HG02798 (cell line): ENCODE measurements around the gene ZNF804B.

Source experiments
- ATAC-seq: cut with Tn5 transposase; IDR thresholded peaks from one replicate; pipeline ENCODE4 v1.9.1; 2021; ENCODE audit warnings: mild to moderate bottlenecking; ENCODE audit not compliant: unreplicated experiment, poor library complexity

The ZNF804B gene

GRCh38 chr7:88759230-88760135 lies at the start of gene ZNF804B:
TSS of gene ZNF804B (plus strand) at chr7:88759700. CDS start at chr7:88759977, 277 bp downstream.
- ATAC-seq, result no peak

GRCh38 chr7:88735920-88736319 lies 23.6 kb upstream of the ZNF804B start:
- no peak for ATAC-seq

GRCh38 chr7:88737632-88738031 lies 21.9 kb upstream of the ZNF804B start:
- ATAC-seq, result no peak

- no peak for ATAC-seq
These were observed 13.4 kb upstream of the ZNF804B start for GRCh38 chr7:88746126-88746525.

- ATAC-seq, result no peak
These were observed 2.7 kb upstream of the ZNF804B start for GRCh38 chr7:88756802-88757201.

GRCh38 chr7:88757371-88757770 lies 2.1 kb upstream of the ZNF804B start:
- no peak for ATAC-seq

GRCh38 chr7:88758381-88759229 lies 895 bp upstream of the ZNF804B start:
- no peak for ATAC-seq

GRCh38 chr7:88760136-88760515 lies 626 bp downstream of the ZNF804B start:
- ATAC-seq, result no peak

GRCh38 chr7:88761779-88762178 lies 2.3 kb downstream of the ZNF804B start:
- ATAC-seq, result no peak

- peak; percentile 54 for ATAC-seq
These were observed 11.9 kb downstream of the ZNF804B start for GRCh38 chr7:88771417-88771816.

- ATAC-seq, result no peak
These were observed 13.3 kb downstream of the ZNF804B start for GRCh38 chr7:88772776-88773175.

- ATAC-seq, result no peak
These were observed 16.3 kb downstream of the ZNF804B start for GRCh38 chr7:88775838-88776237.

- ATAC-seq, result no peak
These were observed 28.3 kb downstream of the ZNF804B start for GRCh38 chr7:88787777-88788176.

- ATAC-seq, result no peak
These were observed 30.1 kb downstream of the ZNF804B start for GRCh38 chr7:88789480-88790064.

GRCh38 chr7:88791891-88792290 lies 32.4 kb downstream of the ZNF804B start:
- no peak for ATAC-seq

- no peak for ATAC-seq
These were observed 32.9 kb downstream of the ZNF804B start for GRCh38 chr7:88792361-88792760.

- no peak for ATAC-seq
These were observed 36.1 kb downstream of the ZNF804B start, which contains the start of gene TEX47 for GRCh38 chr7:88795553-88795952. TSS of gene TEX47 (minus strand) at chr7:88795737. CDS start at chr7:88794942, 795 bp downstream.

GRCh38 chr7:88801046-88801445 lies 41.5 kb downstream of the ZNF804B start:
- no peak for ATAC-seq

GRCh38 chr7:88806280-88807037 lies 47.0 kb downstream of the ZNF804B start:
- ATAC-seq, result no peak

GRCh38 chr7:88818552-88818951 lies 59.1 kb downstream of the ZNF804B start:
- ATAC-seq, result no peak
